Testis (tissue), 3 donors: ENCODE data around the gene TLCD2. TPM values are rescaled to one million over a fixed set of nuclear protein-coding genes. Genes with fewer than 3 reads are reported as not detected.
"Not testable (repeated sequence)": the region's sequence is repeated elsewhere in the genome, so short reads cannot be mapped to it uniquely, and the experiment has no call there.

Experiments
- DNase-seq: peaks from one replicate; pipeline ENCODE4 v3.0.0-alpha.2; 2019
- H3K27ac ChIP-seq, 2 donors: fragments of 200-600 bp; sonication (generic); one replicate each; pipeline ENCODE4 v1.5.1; 2019
- H3K27me3 ChIP-seq: fragments of 200-600 bp; sonication (generic); one replicate; pipeline ENCODE4 v1.5.1; 2019
- H3K36me3 ChIP-seq: fragments of 200-600 bp; sonication (generic); one replicate; pipeline ENCODE4 v1.5.1; 2017; ENCODE audit warnings: low read depth; ENCODE audit errors: missing control alignments
- H3K4me1 ChIP-seq: fragments of 200-600 bp; sonication (generic); one replicate; pipeline ENCODE4 v1.5.1; 2019
- H3K4me3 ChIP-seq, 2 donors: fragments of 200-600 bp; sonication (generic); one replicate each; pipeline ENCODE4 v1.5.1; 2017 to 2019
- H3K9me3 ChIP-seq: fragments of 200-600 bp; sonication (generic); one replicate; pipeline ENCODE4 v1.5.1; 2017
- CTCF ChIP-seq, 3 experiments: fragments of 450-650 bp in 2 of 3; fragments of 200-600 bp in 1 of 3; sonication (generic) in 1 of 3; IDR thresholded peaks; one replicate each; pipeline ENCODE4 v1.5.1; 2016 to 2019; ENCODE audit warnings: antibody characterized with exemption in 3 of 3, mild to moderate bottlenecking in 2 of 3, moderate library complexity in 1 of 3
- POLR2A ChIP-seq: fragments of 450-650 bp; IDR thresholded peaks from one replicate; pipeline ENCODE4 v1.6.1; 2017; ENCODE audit warnings: antibody characterized with exemption, mild to moderate bottlenecking, moderate library complexity
- WGBS, 2 donors: methylation state at CpG; one replicate each; pipeline ENCODE4 v1.1.5; 2018; 5-methylcytosine and 5-hydroxymethylcytosine counted together
- intact Hi-C: fragments of 100-400 bp; cut with DNase I; formaldehyde crosslinking; loops from one replicate; pipeline ENCODE4 v1.15.1; 2023; ENCODE audit warnings: low total_unique reads
- polyA plus RNA-seq: library from polyadenylated mRNA; stranded (reverse); fragments of 350-450 nt; fragmentation: Illumina TruSeq; extraction: RNeasy Lipid Tissue Mini Kit (QIAGEN cat#74804); gene quantifications from one replicate; pipeline ENCODE4 v1.2.3, GENCODE V29; 2014; ENCODE audit warnings: low read depth, low replicate concordance; ENCODE audit not compliant: insufficient read depth
- total RNA-seq, 2 donors: library from RNA; depleted of rRNA; stranded (reverse); fragments of >200 nt; gene quantifications; one replicate each; pipeline ENCODE4 v1.2.3, GENCODE V29; 2016

Gene TLCD2
- total and polyA plus RNA-seq, 3 donors from 2014 or later: 1.1 to 2.0 (median 1.2) TPM

- H3K9me3 ChIP-seq: no peaks in the 10 kb centered on the region
- H3K4me1 ChIP-seq: no peaks in the 10 kb centered on the region
- H3K36me3 ChIP-seq: no peaks in the 10 kb centered on the region
- intact Hi-C loops: no loop called here
- H3K27ac ChIP-seq: no peak overlapping the region
- WGBS, 2 donors: 87 to 94% methylated on average over 8 of the region's 8 CpGs
- no peak for DNase-seq
- H3K4me3 ChIP-seq: no peak overlapping the region
- no peaks in the 10 kb centered on the region for H3K27me3 ChIP-seq
- TF ChIP-seq POLR2A: no peak
- no peak for TF ChIP-seq CTCF (IDR thresholded peaks at IDR 0.05)
Measured at GRCh38 chr17:1695365-1695764, 14.8 kb downstream of the TLCD2 start.

- WGBS, 2 donors: 93 to 96% methylated on average over 7 of the region's 7 CpGs
- H3K36me3 ChIP-seq: no peaks in the 10 kb centered on the region
- H3K27me3 ChIP-seq: no peaks in the 10 kb centered on the region
- intact Hi-C loops: no loop called here
- H3K4me3 ChIP-seq: no peak overlapping the region
- no peaks in the 10 kb centered on the region for H3K9me3 ChIP-seq
- TF ChIP-seq CTCF (IDR thresholded peaks at IDR 0.05): no peak
- no peak for TF ChIP-seq POLR2A
- no peaks in the 10 kb centered on the region for H3K4me1 ChIP-seq
- H3K27ac ChIP-seq: no peak overlapping the region
- DNase-seq: no peak
Measured at GRCh38 chr17:1693339-1693738, 16.8 kb downstream of the TLCD2 start.

GRCh38 chr17:1690544-1691221, 19.5 kb downstream of the TLCD2 start:
- H3K4me1 ChIP-seq: no peaks in the 10 kb centered on the region
- no peak for TF ChIP-seq POLR2A
- no peak for TF ChIP-seq CTCF (IDR thresholded peaks at IDR 0.05)
- intact Hi-C loops: no loop called here
- no peaks in the 10 kb centered on the region for H3K36me3 ChIP-seq
- H3K9me3 ChIP-seq: no peaks in the 10 kb centered on the region
- no peaks in the 10 kb centered on the region for H3K27me3 ChIP-seq
- 67 to 72% methylated on average over 7 of the region's 8 CpGs for WGBS, 2 donors
- H3K27ac ChIP-seq: no peak overlapping the region
- no peak for DNase-seq
- no peak overlapping the region for H3K4me3 ChIP-seq

GRCh38 chr17:1688405-1688804, 21.8 kb downstream of the TLCD2 start:
- H3K9me3 ChIP-seq, DNase-seq, H3K27ac ChIP-seq, H3K36me3 ChIP-seq, H3K27me3 ChIP-seq, H3K4me3 ChIP-seq, intact Hi-C loops: not testable (repeated sequence)
- WGBS, 2 donors: 69% methylated on average over 6 of the region's 6 CpGs
- H3K4me1 ChIP-seq: peaks cover 10% of the 10 kb centered on the region

- TF ChIP-seq CTCF (IDR thresholded peaks at IDR 0.05) (no peak), POLR2A (no peak)
- Histone ChIP-seq H3K27me3 (no peaks in the 10 kb centered on the region), H3K4me1 (peaks cover 19% of the 10 kb centered on the region), H3K4me3 (no peak overlapping the region), H3K27ac (no peak overlapping the region), H3K36me3 (peaks cover 4% of the 10 kb centered on the region), H3K9me3 (no peaks in the 10 kb centered on the region)
- intact Hi-C loops: no loop called here
- no peak for DNase-seq
- 87 to 93% methylated on average over 7 of the region's 7 CpGs for WGBS, 2 donors
Measured at GRCh38 chr17:1686086-1686485, 24.1 kb downstream of the TLCD2 start.
